ENCODE results near the gene ENKD1.

ENKD1 gene

DNA sequence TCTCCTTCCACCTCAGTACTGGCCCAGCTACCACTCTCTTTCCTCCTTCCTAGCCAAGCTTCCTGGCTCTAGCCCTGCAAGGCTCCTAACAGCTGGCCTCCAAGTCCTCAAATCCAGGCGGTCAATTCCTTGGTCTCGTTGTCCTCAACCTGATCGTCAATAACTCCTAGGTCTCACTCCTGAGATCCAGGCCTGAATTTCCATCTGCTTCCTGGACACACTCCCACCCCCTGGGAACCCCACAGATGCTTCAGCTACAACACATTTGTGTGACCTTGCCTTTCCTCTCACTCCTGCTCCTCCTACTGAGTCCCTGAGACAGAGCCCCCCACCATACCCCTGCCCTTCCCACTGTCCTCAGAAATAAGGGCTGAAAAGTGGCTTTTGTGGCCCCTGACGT lies 2.3 kb downstream of the ENKD1 start:
- DNase-seq, result no peak

DNA sequence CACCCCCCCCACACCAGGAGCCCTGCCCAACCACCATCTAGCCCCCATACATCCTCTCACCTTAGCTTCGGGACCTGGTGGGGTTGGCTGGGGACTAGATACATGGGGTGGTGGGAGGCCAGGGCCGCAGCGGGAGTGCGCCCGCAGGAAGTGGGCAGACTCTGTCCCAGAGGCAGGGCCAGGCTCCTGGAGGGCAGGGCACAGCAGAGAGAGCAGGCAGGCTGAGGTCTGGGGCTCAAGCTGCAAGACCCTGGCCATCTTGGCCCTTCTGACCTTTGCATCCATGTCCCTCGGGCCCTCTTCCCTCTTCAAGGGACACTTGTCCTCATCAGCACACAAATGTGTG lies 2.7 kb downstream of the ENKD1 start:
- DNase-seq, result no peak

DNA sequence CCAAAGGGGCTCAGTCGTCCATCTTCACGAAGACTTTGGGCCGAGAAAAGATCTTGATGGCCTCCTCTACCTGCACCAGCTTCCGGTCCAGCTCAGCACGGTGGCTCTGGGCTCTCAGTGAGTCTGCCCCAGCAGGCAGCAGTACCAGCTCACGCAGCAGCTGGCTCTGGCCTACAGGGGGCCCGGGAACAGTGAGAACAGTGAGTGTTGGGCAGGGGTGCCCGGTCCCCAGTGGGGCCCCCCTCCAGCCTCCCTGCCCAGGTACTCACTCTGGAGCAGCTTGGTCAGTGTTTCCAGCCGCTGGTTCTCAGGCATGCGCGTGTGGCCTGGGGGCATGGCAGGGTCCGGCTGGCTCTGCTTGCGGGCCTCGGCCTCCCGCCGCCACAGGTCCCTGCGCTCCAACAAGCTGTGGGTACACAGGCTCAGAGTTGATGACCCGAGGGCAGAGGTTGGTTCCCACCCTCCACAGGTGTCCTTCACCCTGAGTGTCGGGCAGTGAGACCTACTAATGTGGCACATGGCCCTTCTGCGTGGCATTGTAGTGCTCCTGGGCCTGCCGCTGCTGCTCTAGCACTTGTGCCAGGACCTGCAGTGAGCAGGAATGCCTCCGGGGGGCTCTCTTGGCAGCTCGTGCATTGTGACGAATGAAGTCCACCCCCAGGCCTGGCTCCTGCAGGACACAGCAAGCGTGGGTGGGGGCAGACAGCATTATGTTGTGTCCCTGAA lies 3.2 kb downstream of the ENKD1 start:
- DNase-seq, result peak in 9 of 56 donors; percentile 3 to 44 (median 20)

DNA sequence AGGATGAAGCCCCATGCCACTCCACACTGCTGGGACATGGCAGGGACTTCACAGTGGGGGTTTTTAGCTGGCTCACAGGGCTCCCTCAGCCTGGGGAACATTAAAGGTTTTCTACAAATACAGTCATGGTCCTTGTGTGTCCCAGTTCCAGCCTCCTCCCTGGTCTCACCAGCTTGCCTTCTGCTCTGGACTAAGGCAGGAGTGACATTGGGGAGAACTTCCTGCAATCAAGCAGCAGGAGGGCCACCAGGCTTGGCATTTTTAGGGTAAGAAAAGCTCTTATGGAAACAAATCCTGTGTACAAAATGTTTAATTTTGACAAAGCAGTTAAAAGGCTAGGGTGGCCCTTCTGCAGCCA lies 3.9 kb downstream of the ENKD1 start:
- DNase-seq, result no peak

DNA sequence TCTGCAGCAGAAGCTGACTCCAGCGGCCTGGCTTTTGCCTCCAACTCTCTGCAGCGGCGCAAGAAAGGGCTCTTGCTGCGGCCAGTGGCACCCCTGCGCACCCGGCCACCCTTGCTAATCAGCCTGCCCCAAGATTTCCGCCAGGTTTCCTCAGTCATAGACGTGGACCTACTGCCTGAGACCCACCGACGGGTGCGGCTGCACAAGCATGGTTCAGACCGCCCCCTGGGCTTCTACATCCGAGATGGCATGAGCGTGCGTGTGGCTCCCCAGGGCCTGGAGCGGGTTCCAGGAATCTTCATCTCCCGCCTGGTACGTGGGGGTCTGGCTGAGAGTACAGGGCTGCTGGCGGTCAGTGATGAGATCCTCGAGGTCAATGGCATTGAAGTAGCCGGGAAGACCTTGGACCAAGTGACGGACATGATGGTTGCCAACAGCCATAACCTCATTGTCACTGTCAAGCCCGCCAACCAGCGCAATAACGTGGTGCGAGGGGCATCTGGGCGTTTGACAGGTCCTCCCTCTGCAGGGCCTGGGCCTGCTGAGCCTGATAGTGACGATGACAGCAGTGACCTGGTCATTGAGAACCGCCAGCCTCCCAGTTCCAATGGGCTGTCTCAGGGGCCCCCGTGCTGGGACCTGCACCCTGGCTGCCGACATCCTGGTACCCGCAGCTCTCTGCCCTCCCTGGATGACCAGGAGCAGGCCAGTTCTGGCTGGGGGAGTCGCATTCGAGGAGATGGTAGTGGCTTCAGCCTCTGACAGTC lies 4.5 kb downstream of the ENKD1 start:
- DNase-seq, result no peak

DNA sequence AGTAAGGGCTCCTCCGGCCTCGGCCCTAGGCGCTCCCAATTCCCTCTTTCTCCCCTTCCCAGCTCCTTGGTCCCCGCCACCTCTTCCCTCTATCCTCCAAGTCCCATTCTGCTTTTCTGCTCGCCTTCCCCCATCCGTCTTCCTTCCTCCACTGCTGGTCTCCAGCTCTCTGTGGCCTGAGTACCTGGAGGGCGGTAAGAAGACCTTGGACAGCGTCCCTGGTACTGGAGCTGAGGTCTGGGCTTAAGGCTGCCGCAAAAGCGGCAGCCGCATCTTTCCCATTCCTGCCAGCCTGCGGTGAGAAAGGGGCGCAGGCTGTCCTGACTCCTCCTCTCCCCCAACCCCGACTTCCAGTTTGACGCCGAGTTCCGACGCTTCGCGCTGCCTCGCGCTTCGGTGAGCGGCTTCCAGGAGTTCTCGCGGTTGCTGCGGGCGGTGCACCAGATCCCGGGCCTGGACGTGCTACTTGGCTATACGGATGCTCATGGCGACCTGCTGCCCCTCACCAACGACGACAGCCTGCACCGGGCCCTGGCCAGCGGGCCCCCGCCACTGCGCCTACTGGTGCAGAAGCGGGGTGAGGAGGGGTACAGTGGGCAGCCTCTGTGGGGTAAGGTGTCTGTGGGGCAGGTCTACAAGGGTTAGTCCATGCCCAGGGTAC lies 5.3 kb downstream of the ENKD1 start:
- DNase-seq, result peak in 7 of 56 donors; percentile 14 to 65 (median 51)

DNA sequence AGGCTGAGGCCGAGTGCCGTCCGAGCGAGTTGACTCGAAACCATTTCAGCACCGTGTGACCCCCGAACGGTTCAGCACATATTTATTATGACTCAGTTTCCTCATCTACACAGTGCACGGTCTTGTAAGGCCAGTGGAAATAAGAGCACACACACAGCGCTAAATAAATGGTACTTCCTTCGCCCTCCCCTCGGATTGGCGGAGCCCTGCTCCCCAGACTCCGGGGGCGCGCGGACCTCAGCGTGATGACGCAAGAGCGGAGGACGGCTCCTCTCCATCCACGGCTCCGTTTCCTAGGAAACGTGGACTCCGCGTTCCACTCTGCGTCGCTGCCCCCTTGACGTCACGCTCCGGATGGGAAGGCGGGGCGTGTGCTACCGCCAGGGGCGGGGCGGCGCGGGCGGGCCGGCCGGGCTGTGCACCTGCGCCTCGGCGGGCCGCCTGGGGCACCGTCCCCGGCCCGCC lies 6.0 kb downstream of the ENKD1 start, which contains the start of gene PARD6A:
Gene PARD6A (plus strand): TSS at position 397 of the 465 bp plus-strand sequence. CDS start 79 bp downstream, outside the sequence.
- DNase-seq, result peak in 55 of 56 donors; percentile 65 to 98 (median 90)

DNA sequence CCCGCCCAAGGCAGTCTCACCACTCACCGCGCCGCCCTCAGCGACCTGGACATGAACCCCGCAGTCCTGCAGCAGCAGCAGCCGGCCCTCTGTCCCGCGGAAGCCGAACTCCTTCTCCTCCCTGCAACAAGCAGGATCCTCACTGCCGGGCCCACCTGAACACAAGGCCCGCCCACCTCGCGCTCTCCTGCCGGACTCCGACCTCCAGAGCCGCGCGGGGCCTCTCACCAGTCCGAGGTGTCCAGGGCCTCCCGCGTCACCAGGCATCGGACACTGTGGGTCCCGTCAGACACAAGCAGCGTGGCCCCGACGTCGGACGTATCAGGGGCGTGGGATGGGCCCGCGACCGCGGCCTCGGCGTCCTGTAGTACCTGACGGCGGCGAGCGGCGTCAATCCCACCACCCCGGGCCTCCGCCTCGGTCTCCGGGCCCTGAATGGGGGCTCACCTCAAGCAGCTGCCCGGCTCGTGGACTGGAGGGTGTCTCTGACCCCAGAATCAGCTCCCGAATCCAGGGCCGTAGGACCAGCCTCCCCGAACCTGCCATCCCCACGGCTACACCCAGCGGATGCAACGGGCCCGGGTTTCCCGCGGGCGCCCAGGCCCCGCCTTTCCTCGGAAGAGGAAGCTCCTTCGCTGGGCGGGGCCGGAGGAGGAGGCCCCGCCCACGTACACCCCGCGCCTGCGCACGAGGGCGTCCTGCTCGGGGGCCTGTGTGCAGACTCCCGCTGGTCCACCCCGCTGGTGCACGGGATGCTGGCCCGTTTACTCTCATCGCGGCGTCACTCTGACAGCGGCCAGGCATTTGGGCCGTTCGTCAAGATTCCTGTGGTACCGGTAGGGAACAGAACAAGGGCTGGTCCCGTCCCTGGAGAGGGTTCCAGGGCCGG lies 6.6 kb downstream of the ENKD1 start, which contains the start of gene ACD:
Gene ACD (minus strand): TSS at position 586 of the 889 bp plus-strand sequence. CDS start 40 bp downstream, at position 546.
- DNase-seq, result peak; percentile 51 to 94 (median 82)

DNA sequence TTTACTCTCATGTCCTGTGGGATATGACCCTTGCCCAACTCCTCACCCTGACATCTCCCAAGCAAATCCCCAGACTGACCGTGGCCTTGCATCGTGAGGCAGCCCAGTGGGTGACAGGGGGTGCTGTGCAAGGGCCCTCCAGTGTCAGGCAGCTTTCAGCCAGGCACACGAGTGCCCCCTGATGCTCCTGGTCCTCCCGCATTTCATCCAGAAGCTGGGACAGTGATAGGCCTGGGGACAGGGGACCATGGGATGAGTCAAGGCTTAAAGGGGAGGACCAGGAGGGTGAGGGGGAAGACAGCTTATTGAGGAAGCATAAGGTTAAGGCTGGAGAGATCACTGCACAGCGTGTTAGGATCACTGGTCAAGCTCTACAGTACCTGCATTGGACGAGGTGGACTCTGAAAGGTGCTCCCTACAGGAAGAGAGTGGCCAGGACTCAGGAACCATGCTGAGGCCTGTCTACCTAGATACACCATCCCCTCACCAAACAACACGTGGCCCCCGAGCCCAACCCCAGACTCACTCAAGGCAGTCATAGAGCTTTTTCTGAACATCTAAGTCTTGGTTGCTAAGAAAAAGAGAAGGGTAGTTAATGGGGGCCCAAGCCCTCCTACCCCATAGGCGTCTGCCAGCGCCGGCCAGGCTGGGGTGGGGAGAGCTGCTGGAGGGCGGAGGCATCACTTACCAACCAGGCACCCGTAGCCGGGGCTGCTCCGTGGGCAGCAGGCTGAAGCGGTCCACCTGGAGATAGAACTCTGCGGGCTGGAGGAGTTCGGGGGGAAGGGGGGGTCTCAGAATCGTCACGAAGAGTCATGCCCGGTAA lies 7.5 kb downstream of the ENKD1 start:
- no peak for DNase-seq

DNA sequence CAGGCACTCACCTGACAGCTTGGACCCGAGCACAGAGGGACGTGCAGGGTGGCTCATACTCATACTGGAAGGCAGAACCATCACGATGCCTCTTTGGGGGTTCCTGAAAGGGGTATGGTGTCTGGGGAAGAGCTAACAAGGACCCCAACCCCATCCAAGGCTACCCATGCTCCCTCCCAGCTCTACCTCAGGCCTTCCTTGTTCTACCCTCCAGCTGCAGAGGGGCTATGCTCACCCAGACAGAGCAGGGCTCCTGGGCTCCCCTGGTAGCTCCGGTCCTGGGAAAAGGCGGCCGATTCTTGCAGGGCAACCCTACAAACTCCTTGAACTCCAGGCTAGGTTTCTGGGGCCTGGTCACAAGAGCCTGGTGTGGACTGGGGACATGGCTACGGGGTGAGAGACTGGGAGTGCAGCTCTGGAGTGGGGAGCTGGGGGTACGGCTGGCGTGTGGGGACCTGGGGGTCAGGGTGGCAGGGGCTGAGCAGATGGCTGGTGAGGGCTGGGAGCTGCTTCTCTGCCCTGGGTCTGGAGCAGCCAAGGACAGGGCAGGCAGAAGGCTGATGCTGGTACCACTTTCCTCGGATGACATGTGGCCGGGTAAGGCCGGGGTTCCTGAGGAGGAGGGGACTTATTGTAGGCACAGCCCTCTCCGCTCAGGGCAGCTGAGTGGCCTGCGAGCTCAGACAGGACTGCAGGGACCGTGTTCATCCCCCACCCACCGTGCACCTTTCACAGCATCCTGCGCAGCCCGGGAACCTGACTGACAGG lies 8.6 kb downstream of the ENKD1 start:
- no peak for DNase-seq

DNA sequence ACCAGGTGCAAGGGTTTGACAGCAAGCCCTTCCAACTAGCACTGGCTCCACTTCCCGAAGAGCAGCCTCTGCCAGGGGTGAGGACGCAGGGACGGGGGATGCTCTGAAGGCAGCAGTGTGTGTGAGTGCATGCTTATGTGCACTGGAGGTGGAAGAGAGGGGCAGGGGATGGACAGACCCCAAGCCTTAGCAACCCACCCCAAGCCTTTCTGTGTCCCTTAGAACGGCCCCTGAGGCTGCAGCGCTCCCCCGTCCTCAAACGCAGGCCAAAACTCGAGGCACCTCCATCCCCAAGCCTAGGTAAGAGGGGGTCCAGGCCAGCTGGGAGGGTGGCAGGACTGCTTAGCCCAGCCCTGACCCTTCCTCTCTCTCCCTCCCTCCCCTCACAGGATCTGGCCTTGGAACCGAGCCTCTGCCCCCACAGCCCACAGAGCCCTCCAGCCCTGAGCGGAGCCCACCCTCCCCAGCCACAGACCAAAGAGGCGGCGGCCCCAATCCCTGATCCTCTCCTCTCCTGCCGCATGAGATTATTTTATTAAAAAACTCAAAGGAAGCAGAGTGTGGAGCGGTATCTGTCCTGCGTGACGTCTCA lies 9.4 kb downstream of the ENKD1 start:
- no peak for DNase-seq

DNA sequence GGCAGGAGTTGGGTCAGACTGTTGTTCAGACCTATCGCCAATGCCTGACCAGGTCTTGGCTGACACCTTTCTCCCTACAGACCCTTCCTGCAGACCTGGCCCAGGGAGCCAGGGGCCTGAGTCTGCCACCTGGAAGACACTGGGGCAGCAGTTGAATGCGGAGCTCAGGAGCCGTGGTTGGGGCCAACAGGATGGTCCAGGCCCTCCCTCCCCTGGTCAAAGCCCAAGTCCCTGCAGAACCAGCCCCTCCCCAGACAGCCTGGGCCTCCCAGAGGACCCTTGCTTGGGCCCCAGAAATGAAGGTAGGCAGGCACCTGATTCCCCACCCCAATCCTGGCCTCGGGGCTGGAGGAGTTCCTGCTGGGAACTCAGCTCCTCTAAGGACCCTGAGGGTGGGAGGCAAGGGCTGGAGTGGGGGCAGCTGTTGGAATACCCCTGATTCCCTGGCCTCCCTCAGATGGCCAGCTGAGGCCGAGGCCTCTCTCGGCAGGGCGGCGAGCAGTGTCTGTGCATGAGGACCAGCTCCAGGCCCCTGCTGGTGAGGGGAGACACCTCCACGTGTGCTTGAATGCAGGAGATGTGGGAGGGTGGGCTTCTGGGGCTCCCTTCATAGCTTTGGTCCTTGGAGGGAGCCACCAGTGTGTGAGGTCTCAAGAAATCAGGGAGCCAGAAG lies 10.1 kb downstream of the ENKD1 start:
- DNase-seq, result no peak

DNA sequence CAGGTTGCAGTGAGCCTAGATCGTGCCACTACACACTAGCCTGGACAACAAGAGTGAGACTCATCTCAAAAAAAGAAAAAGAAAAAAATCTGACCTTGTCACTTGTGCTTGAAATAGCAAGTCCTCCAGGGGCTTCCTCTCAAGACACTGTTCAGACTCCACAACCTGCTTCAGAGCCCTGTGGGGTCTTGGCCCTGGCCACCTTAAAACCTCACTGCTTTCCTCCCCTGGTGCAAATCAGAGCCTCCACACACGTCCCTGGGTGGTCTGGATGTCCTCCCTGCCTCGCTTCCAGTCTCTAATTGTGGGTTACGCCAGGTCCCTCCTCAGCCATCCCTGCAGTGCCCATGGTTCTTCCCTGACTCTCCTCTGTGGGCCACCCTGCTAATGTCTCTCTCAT lies 11.2 kb downstream of the ENKD1 start:
- DNase-seq, result no peak

DNA sequence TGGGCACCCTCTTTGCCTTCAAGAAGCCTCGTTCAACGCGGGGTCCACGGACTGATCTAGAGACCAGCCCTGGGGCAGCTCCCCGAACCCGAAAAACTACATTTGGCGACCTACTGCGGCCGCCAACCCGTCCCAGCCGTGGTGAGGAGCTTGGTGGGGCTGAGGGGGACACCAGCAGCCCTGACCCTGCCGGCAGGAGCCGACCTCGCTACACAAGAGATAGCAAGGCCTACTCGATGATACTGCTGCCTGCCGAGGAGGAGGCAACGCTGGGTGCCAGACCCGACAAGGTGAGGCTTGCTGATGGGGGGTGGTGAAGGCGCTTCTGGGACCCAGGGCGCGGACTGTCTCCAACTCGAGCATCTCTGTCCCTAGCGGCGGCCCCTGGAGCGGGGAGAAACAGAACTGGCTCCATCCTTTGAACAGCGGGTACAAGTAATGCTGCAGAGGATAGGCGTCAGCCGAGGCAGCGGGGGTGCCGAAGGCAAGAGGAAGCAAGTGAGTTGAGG lies 12.1 kb downstream of the ENKD1 start:
- no peak for DNase-seq

DNA sequence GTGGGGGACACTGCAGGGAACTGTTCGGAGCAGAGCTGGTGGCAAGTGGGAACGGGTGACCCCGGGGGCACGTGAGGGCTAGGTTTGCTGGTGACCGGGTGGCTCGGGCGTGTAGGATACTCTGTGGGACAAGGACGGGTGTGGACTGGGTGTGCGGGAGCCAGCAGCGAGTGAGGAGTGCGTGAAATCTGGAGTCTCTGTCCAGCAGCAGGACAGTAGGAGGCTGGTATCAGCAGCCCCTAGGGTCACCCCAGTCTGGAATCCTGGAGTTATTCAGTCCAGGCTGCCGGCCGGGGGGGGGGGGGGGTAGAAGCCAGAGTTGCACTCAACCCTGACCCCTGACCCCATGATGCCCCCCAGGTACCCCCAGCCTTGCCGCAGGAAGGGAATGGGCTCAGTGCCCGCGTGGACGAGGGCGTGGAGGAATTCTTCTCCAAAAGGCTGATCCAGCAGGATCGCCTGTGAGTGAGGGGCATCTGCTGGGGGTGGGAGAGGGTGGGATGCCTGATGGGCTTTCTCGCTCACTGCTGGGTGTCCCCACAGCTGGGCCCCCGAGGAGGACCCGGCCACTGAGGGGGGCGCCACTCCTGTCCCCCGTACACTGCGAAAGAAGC lies 12.7 kb downstream of the ENKD1 start:
- no peak for DNase-seq

DNA sequence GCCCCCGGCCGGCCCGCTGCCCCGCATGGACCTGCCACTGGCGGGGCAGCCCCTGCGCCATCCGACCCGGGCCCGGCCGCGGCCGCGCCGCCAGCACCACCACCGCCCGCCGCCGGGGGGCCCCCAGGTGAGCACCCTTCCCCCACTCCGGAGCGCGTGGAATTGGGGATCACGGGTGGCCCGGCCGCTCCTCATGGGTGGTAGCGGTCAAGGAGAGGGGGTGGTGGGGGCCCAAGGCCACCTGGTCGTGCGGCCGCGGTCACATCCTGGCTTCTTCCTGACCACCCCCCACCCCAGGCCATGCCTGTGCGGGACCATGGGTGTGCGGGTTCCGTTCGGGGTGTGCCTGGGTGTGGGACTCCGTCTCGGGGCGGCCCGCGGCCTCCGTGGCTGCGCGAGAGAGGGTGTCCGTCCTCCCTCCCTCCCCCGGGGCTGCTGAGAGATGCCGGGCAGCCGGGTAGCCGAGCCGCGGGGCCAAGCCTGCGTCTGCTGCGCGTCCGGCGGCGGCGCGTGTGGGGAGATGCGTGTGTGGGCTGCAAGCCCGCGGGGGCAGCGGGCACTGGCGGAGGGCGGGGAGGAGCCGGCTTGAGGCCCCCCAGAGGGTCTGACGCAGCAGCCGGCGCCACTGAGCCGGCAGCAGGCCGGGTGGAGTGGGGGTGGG lies 13.3 kb downstream of the ENKD1 start:
- DNase-seq, result peak in 4 of 56 donors; percentile 16 to 44 (median 26)

DNA sequence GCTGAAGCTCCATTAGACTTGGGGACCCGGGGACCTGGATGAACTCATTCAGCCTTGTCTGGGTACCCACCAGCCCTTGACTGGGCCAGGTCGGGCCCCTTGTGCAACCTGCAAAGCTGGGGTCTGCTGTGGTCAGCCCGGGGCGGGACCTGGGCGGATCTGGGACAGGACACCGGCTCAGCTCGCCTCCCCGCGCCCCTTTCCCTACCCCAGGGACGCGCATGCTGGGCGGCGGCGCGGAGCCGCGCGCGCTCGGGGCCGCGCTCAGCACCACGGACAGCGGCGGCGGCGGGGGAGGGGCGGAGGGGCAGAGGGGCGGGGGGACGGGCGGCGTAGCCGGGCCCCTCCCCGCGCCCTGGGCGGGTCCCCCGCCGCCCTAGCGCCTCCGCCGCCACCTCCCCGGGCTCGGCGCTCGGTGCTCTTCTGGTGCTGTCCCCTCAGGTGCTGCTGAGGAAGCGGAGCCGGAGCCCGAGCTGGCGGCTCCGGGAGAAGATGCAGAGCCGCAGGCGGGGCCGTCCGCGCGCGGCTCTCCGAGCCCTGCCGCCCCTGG lies 13.9 kb downstream of the ENKD1 start:
- DNase-seq, result peak in 3 of 56 donors; percentile 16 to 26 (median 20)
